Measurements from ENCODE around the gene TTC27. TPM values are rescaled to one million over a fixed set of nuclear protein-coding genes. Genes with fewer than 3 reads are reported as not detected.

TTC27 gene
- total RNA-seq, 4 donors from 2014 or later: 10.4 to 13.9 (median 11.6) TPM

GRCh38 chr2:32623311-32623706, 4.5 kb upstream of the TTC27 start:
- TF ChIP-seq POLR2A (IDR thresholded peaks at IDR 0.05) (no peak), EP300 (IDR thresholded peaks at IDR 0.05) (no peak), POLR2AphosphoS5 (IDR thresholded peaks at IDR 0.05) (no peak)
- TF ChIP-seq, protein P1, sequence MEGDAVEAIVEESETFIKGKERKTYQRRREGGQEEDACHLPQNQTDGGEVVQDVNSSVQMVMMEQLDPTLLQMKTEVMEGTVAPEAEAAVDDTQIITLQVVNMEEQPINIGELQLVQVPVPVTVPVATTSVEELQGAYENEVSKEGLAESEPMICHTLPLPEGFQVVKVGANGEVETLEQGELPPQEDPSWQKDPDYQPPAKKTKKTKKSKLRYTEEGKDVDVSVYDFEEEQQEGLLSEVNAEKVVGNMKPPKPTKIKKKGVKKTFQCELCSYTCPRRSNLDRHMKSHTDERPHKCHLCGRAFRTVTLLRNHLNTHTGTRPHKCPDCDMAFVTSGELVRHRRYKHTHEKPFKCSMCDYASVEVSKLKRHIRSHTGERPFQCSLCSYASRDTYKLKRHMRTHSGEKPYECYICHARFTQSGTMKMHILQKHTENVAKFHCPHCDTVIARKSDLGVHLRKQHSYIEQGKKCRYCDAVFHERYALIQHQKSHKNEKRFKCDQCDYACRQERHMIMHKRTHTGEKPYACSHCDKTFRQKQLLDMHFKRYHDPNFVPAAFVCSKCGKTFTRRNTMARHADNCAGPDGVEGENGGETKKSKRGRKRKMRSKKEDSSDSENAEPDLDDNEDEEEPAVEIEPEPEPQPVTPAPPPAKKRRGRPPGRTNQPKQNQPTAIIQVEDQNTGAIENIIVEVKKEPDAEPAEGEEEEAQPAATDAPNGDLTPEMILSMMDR (IDR thresholded peaks at IDR 0.05): no peak
- H3K27me3 ChIP-seq: no peaks in the 10 kb centered on the region
- peaks cover 0 to 27% of the 10 kb centered on the region in 2 donors for H3K36me3 ChIP-seq
- no peak overlapping the region for H3K4me3 ChIP-seq
- no peak for ATAC-seq
- peaks cover 0 to 27% (median 0%) of the 10 kb centered on the region in 3 donors for H3K4me1 ChIP-seq
- peak overlapping the region in 1 of 4 donors; percentile 59 for H3K27ac ChIP-seq
- H3K9me3 ChIP-seq: no peaks in the 10 kb centered on the region
- 81 to 100% methylated on average over 1 to 6 of the region's 6 CpGs for WGBS, 2 donors (ENCODE audit: low coverage in 1 of 2)

DNA sequence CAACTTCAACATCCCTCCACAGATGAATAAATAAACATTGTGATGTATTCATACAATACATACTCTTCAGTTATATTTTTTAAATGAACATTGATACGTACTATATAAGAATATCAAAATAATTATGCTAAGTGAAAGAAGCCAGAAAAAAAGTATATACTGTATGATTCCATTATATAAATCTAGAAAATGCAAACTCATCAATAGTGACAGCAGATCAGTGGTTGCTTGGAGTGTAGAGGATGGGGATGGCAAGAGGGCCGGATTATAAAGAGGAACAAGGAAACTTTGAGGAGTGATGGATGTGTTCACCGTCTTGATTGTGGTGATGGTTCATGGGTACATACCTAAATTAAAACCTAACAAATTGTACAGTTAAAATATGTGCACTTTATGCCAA, 3.0 kb upstream of the TTC27 start:
- no peak for ATAC-seq
- no peak overlapping the region for H3K27ac ChIP-seq

DNA sequence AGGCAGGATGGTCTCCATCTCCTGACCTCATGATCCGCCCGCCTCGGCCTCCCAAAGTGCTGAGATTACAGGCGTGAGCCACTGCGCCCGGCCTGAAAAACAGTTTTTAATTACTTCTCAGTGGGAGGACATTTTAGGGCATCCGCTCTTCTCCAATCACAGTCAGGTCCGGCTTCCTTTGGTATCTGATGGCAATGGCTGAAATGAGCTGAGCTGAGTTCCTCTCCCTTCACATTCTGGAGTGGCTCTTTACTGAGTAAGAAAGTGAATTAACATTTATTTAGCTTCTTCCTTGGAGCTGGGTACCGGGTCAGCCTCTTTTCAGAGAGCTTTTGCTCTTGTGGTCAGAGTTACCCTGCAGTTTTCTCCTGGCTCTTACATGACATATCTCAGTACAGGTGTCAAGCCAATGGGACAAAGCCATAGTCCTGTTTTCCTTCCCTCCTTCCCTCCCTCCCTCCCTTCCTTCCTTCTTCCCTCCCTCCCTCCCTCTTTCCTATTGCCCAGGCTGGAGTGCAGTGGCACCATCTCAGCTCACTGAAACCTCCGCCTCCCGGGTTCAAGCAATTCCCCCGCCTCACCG, 1.1 kb upstream of the TTC27 start:
- Histone ChIP-seq H3K9me3 (no peaks in the 10 kb centered on the region), H3K4me3 (peak overlapping the region in 1 of 2 donors; percentile 82), H3K27me3 (no peaks in the 10 kb centered on the region), H3K4me1 (peaks cover 0 to 46% (median 5%) of the 10 kb centered on the region in 3 donors), H3K27ac (peak overlapping the region in 3 of 4 donors; percentile 78 to 85 (median 83)), H3K36me3 (peaks cover 0 to 33% of the 10 kb centered on the region in 2 donors)
- WGBS, 2 donors (ENCODE audit: low coverage in 1 of 2): 61 to 77% methylated on average over 8 to 9 of the region's 13 CpGs
- no peak for TF ChIP-seq POLR2A (IDR thresholded peaks at IDR 0.05)
- TF ChIP-seq EP300 (IDR thresholded peaks at IDR 0.05): no peak
- TF ChIP-seq, protein P1 (IDR thresholded peaks at IDR 0.05): no peak
- no peak for TF ChIP-seq POLR2AphosphoS5 (IDR thresholded peaks at IDR 0.05)
- no peak for ATAC-seq

More for the DNA sequence above, 3.0 kb upstream of the TTC27 start:
- Histone ChIP-seq H3K36me3 (peaks cover 0 to 15% of the 10 kb centered on the region in 2 donors), H3K9me3 (no peaks in the 10 kb centered on the region), H3K4me3 (no peak overlapping the region), H3K4me1 (peaks cover 0 to 42% (median 5%) of the 10 kb centered on the region in 3 donors), H3K27me3 (no peaks in the 10 kb centered on the region)
- 66 to 85% methylated on average over 3 of the region's 3 CpGs for WGBS, 2 donors (ENCODE audit: low coverage in 1 of 2)
- TF ChIP-seq POLR2AphosphoS5 (IDR thresholded peaks at IDR 0.05) (no peak), EP300 (IDR thresholded peaks at IDR 0.05) (no peak), POLR2A (IDR thresholded peaks at IDR 0.05) (no peak)
- TF ChIP-seq, protein P1 (IDR thresholded peaks at IDR 0.05): no peak

GRCh38 chr2:32627441-32627813, 423 bp upstream of the TTC27 start:
- peaks cover 0 to 45% (median 5%) of the 10 kb centered on the region in 3 donors for H3K4me1 ChIP-seq
- H3K36me3 ChIP-seq: peaks cover 0 to 33% of the 10 kb centered on the region in 2 donors
- peak; percentile 65 for ATAC-seq
- peak overlapping the region; percentile 8 to 85 (median 80) for H3K27ac ChIP-seq
- TF ChIP-seq POLR2AphosphoS5 (IDR thresholded peaks at IDR 0.05): no peak
- TF ChIP-seq, protein P1 (IDR thresholded peaks at IDR 0.05): peak in 2 of 4 experiments; percentile 38 to 41
- H3K4me3 ChIP-seq: peak overlapping the region; percentile 54 to 82
- H3K27me3 ChIP-seq: no peaks in the 10 kb centered on the region
- WGBS, 2 donors (ENCODE audit: low coverage in 1 of 2): 2 to 20% methylated on average over 1 to 7 of the region's 16 CpGs
- no peaks in the 10 kb centered on the region for H3K9me3 ChIP-seq

GRCh38 chr2:32632089-32632488, 4.2 kb downstream of the TTC27 start:
- Histone ChIP-seq H3K27ac (no peak overlapping the region), H3K9me3 (no peaks in the 10 kb centered on the region), H3K36me3 (peaks cover 0 to 72% of the 10 kb centered on the region in 2 donors), H3K4me3 (no peak overlapping the region), H3K4me1 (peaks cover 0 to 36% (median 5%) of the 10 kb centered on the region in 3 donors), H3K27me3 (no peaks in the 10 kb centered on the region)
- 64% methylated on average over 2 of the region's 5 CpGs; no CpG with 5 or more reads in 1 of the 2 donors for WGBS, 2 donors (ENCODE audit: low coverage in 1 of 2)
- no peak for ATAC-seq
- TF ChIP-seq POLR2AphosphoS5 (IDR thresholded peaks at IDR 0.05): no peak
- no peak for TF ChIP-seq EP300 (IDR thresholded peaks at IDR 0.05)
- no peak for TF ChIP-seq POLR2A (IDR thresholded peaks at IDR 0.05)
- TF ChIP-seq, protein P1 (IDR thresholded peaks at IDR 0.05): no peak
